ENCODE measurements around the gene CNFN.
A peak's percentile ranks its signal among the peaks of the same experiment; 100 is the strongest.

Gene CNFN

DNA sequence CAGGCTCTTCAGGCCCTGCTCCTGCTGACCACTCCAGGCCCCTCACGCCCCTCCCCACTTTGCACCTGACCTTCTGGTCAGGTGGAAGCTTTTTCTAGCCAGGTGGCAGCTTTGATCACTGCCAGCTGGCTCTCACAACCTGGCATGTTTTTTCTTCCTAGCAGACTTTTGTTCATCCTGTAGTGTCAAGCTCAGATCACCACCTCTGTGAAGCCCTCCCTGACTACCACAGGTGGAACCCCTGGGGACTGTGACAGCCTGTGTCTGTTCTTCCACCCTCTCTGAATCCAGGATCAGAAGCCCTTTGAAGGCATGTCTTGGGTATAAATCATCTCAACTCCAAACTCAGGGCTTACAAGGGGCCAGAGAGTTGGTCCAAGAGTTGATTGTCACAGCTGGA lies 10.3 kb upstream of the CNFN start:
- DNase-seq (ENCODE audit: low read depth, low spot score) = no peak
- no peak overlapping the region for H3K4me3 ChIP-seq (ENCODE audit: low read depth, low read length)
- TF ChIP-seq, protein P1, sequence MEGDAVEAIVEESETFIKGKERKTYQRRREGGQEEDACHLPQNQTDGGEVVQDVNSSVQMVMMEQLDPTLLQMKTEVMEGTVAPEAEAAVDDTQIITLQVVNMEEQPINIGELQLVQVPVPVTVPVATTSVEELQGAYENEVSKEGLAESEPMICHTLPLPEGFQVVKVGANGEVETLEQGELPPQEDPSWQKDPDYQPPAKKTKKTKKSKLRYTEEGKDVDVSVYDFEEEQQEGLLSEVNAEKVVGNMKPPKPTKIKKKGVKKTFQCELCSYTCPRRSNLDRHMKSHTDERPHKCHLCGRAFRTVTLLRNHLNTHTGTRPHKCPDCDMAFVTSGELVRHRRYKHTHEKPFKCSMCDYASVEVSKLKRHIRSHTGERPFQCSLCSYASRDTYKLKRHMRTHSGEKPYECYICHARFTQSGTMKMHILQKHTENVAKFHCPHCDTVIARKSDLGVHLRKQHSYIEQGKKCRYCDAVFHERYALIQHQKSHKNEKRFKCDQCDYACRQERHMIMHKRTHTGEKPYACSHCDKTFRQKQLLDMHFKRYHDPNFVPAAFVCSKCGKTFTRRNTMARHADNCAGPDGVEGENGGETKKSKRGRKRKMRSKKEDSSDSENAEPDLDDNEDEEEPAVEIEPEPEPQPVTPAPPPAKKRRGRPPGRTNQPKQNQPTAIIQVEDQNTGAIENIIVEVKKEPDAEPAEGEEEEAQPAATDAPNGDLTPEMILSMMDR (IDR thresholded peaks at IDR 0.05; ENCODE audit: insufficient read depth, low read length, missing control alignments) = no peak
- ChIA-PET CTCF (interaction anchor here (0.8 to 3.7 kb wide), 29 partner anchors 9 to 322 kb away, joined by 3 to 34 read pairs (median 6); partner anchors contain the start of genes CIC and POU2F2), POLR2A (no interaction called here)

DNA sequence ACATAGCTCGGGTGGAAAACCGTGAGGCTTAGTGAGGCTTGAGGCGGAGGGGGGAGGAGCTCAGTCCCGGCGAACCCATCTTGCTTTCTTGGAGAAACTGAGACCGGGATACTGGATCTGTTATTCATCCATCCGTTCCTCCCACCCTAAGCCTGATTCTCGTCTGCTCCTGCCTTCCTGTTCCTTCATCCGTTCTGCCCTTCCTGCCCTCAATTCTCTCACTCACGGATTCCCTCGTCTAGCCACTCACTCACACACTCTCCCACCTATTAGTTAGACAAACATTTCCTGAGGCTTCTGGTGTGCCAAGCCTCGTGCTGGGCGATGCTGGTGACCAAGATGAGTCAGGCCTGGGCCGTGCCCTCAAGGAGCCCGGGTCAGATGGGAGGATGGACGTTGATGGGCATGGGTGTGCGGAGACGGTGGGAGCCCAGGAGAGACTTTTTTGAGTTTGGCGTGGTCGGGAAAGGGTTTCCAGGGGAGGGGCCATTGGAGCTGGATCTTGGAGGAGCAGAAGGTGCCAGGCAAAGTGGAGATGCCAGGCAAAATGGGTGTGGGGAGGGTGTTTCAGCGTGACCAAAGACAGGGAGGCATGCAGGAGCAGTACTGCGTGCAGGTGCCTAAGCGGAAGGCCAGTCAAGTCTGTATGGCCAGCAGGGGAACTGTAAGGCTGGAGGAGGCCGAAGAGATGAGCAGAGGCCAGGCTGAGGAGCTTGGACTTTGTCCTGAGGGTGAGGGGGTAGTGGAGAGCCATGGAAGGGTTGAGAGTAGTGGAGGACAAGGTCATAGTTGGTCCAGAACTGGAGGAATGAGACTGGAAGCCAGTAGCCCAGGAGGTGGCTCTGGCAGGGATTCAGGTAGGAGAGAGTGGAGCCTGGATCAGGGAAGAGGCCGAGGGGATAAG lies 7.4 kb upstream of the CNFN start:
- DNase-seq (ENCODE audit: low read depth, low spot score) = no peak
- TF ChIP-seq, protein P1 (IDR thresholded peaks at IDR 0.05; ENCODE audit: insufficient read depth, low read length, missing control alignments) = no peak
- ChIA-PET POLR2A (interaction anchor here (1.1 kb wide), 1 partner anchor 17 kb away, joined by 4 read pairs; no protein-coding TSS in a partner anchor), CTCF (interaction anchor here (1.4 to 4.2 kb wide), 8 partner anchors 9 to 168 kb away, joined by 3 to 22 read pairs (median 6); no protein-coding TSS in a partner anchor)
- peak overlapping the region; percentile 80 for H3K4me3 ChIP-seq (ENCODE audit: low read depth, low read length)

DNA sequence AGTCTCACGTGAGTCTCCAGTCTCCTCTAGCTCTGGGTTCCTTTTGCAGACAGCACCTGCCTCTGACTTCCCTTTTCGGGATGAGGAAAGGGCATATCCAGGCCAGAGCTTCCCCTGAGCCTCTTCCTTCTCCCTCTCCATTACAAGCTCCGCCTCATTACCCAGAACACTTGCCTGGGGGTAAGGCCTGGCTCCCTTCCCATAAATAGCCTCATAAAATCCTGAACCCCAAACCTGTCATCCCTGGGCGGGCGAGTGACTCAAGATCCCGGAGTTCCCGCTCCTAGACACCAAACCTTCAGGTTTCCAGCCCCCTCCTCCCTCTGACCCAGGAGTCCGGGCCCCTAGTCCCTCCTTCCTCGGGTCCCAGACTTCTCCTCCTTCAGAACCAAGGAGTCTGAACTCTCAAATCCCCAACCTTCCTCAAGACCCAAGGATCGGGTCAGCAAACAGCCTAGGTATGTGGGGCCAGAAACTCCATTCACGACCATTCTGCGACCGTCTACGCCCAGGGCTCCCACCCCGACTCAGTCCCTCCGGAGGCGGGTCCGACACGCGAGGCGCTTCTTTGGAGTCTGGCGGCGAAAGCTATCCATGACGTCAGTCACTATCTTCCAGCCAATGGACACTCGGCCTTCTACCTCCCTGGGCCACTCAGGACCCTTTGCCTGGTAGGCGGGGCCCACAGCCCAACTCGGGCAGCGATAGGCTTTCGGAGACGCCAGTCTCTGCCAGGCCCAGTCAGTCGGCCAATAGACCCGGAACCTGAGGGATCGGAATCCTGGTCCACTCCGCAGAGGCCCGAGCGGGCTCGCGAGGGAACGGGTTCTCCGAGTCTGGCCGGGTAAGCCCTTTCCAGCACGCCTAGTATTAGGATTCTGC lies 6.5 kb upstream of the CNFN start:
- POLR2A ChIA-PET = interaction anchor here (1.1 kb wide), 1 partner anchor 17 kb away, joined by 4 read pairs; no protein-coding TSS in a partner anchor
- CTCF ChIA-PET = interaction anchor here (1.4 to 4.2 kb wide), 7 partner anchors 10 to 167 kb away, joined by 3 to 22 read pairs (median 7); no protein-coding TSS in a partner anchor
- peak; percentile 94 for DNase-seq (ENCODE audit: low read depth, low spot score)
- H3K4me3 ChIP-seq (ENCODE audit: low read depth, low read length) = peak overlapping the region; percentile 80
- TF ChIP-seq, protein P1 (IDR thresholded peaks at IDR 0.05; ENCODE audit: insufficient read depth, low read length, missing control alignments) = no peak

DNA sequence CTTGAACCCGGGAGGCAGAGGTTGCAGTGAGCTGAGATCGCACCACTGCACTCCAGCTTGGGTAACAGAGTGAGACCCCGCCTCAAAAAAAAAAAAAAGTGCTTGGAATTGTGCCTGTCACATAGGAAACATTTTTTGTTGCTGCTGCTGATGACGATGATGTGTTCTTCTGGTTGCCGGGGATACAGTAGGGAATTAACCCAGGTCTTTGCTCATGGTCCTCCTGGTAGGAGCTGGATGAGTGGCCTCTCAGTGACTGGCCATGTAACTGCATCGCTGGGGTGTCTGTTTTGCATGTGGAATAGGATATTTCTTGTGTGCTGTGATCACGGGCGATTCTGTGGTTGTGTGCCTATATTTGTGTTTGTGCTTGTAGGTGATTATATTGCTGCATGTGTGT lies 4.7 kb upstream of the CNFN start:
- DNase-seq (ENCODE audit: low read depth, low spot score) = no peak
- TF ChIP-seq, protein P1 (IDR thresholded peaks at IDR 0.05; ENCODE audit: insufficient read depth, low read length, missing control alignments) = no peak
- no peak overlapping the region for H3K4me3 ChIP-seq (ENCODE audit: low read depth, low read length)
- ChIA-PET POLR2A (no interaction called here), CTCF (interaction anchor here (4.2 kb wide), 1 partner anchor 8 kb away, joined by 22 read pairs; no protein-coding TSS in a partner anchor)

DNA sequence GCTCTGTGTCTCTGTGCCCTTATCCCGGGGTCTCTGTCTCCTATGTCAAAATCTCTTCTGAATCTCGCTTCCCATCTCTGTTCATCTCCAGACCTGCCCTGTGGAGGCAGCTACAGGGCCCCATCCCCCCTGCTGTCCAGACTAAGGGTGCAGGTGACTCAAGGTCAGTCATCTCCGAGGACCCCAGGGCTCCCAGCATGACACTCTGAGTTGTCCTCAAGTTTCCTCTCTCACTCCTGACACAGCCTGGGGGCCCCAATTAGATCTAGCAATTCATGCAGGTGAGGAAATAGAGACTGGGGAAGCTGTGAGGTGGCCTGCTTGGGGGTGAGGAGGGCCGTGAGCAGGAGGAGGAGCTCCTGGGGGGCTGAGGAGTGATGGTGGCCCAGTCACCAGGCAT lies 2.1 kb upstream of the CNFN start:
- TF ChIP-seq, protein P1 (IDR thresholded peaks at IDR 0.05; ENCODE audit: insufficient read depth, low read length, missing control alignments) = no peak
- CTCF ChIA-PET = interaction anchor here (3.3 kb wide), 1 partner anchor 9 kb away, joined by 11 read pairs; no protein-coding TSS in a partner anchor
- POLR2A ChIA-PET = no interaction called here
- no peak overlapping the region for H3K4me3 ChIP-seq (ENCODE audit: low read depth, low read length)
- no peak for DNase-seq (ENCODE audit: low read depth, low spot score)
